ACHN (cell line): Measurements from ENCODE around the gene SMOC1.

ENCODE experiments used
- DNase-seq: peaks from one replicate; pipeline ENCODE4 v3.0.0-alpha.2; 2015
- in situ Hi-C: cut with HindIII; loops from 2 replicates; pipeline ENCODE4 v1.10.0; 2017; ENCODE audit warnings: low sequenced_read_pairs, low pct_ligation_motif_present, low pct_unique_long_range_greater_than_20kb

SMOC1 gene

GRCh38 chr14:70047598-70048312 lies 168.5 kb downstream of the SMOC1 start:
- DNase-seq = no peak
- in situ Hi-C loops = no loop called here

GRCh38 chr14:70048313-70048654 lies 169.1 kb downstream of the SMOC1 start:
- no peak for DNase-seq
- in situ Hi-C loops = no loop called here

- in situ Hi-C loops = no loop called here
- no peak for DNase-seq
These were observed 170.4 kb downstream of the SMOC1 start for GRCh38 chr14:70049605-70050004.

- DNase-seq = no peak
- in situ Hi-C loops = no loop called here
These were observed 170.9 kb downstream of the SMOC1 start for GRCh38 chr14:70050136-70050535.

- peak; percentile 22 for DNase-seq
- in situ Hi-C loops = no loop called here
These were observed 173.8 kb downstream of the SMOC1 start for GRCh38 chr14:70052990-70053389.

GRCh38 chr14:70057519-70058136 lies 178.4 kb downstream of the SMOC1 start:
- no peak for DNase-seq
- in situ Hi-C loops = no loop called here

- in situ Hi-C loops = no loop called here
- DNase-seq = no peak
These were observed 180.3 kb downstream of the SMOC1 start for GRCh38 chr14:70059545-70059944.

- DNase-seq = peak; percentile 23
- in situ Hi-C loops = no loop called here
These were observed 181.9 kb downstream of the SMOC1 start for GRCh38 chr14:70061108-70061507.

- DNase-seq = no peak
- in situ Hi-C loops = no loop called here
These were observed 185.1 kb downstream of the SMOC1 start for GRCh38 chr14:70064136-70064865.

GRCh38 chr14:70067810-70068209 lies 188.6 kb downstream of the SMOC1 start:
- in situ Hi-C loops = no loop called here
- no peak for DNase-seq

- in situ Hi-C loops = no loop called here
- no peak for DNase-seq
These were observed 190.0 kb downstream of the SMOC1 start for GRCh38 chr14:70069186-70069585.

- peak; percentile 57 for DNase-seq
- in situ Hi-C loops = no loop called here
These were observed 194.8 kb downstream of the SMOC1 start for GRCh38 chr14:70073924-70074566.

GRCh38 chr14:70077005-70077404 lies 197.8 kb downstream of the SMOC1 start:
- no peak for DNase-seq
- in situ Hi-C loops = no loop called here

GRCh38 chr14:70077720-70078119 lies 198.5 kb downstream of the SMOC1 start:
- DNase-seq = no peak
- in situ Hi-C loops = no loop called here

- in situ Hi-C loops = no loop called here
These were observed 199.1 kb downstream of the SMOC1 start for GRCh38 chr14:70078329-70078728.

GRCh38 chr14:70080076-70080475 lies 200.9 kb downstream of the SMOC1 start:
- DNase-seq = no peak
- in situ Hi-C loops = no loop called here

More at GRCh38 chr14:70078329-70078728, 199.1 kb downstream of the SMOC1 start:
- no peak for DNase-seq
